BE2C (cell line): Measurements from ENCODE around the gene RGS11.
A peak's percentile ranks its signal among the peaks of the same experiment; 100 is the strongest.

Experiments used
- DNase-seq: peaks from one replicate; pipeline ENCODE4 v3.0.0-alpha.2; 2020
- H3K27me3 ChIP-seq: fragments of 250-450 bp; sonication (Bioruptor Pico); 2 replicates; pipeline ENCODE4 v1.5.1; 2020; ENCODE audit warnings: mild to moderate bottlenecking
- H3K36me3 ChIP-seq: fragments of 250-450 bp; sonication (Bioruptor Pico); 2 replicates; pipeline ENCODE4 v1.5.1; 2020; ENCODE audit warnings: mild to moderate bottlenecking
- H3K4me1 ChIP-seq: fragments of 250-450 bp; sonication (Bioruptor Pico); 2 replicates; pipeline ENCODE4 v1.5.1; 2020
- H3K4me3 ChIP-seq: 2 replicates; pipeline ENCODE4 v1.5.1; 2011; ENCODE audit warnings: low read depth, low read length
- H3K9me3 ChIP-seq: fragments of 250-450 bp; sonication (Bioruptor Pico); 2 replicates; pipeline ENCODE4 v1.5.1; 2020
- CTCF ChIP-seq: IDR thresholded peaks from 2 replicates; pipeline ENCODE4 v1.5.1; 2012; ENCODE audit warnings: mild to moderate bottlenecking, low read depth, low read length

The RGS11 gene

DNA sequence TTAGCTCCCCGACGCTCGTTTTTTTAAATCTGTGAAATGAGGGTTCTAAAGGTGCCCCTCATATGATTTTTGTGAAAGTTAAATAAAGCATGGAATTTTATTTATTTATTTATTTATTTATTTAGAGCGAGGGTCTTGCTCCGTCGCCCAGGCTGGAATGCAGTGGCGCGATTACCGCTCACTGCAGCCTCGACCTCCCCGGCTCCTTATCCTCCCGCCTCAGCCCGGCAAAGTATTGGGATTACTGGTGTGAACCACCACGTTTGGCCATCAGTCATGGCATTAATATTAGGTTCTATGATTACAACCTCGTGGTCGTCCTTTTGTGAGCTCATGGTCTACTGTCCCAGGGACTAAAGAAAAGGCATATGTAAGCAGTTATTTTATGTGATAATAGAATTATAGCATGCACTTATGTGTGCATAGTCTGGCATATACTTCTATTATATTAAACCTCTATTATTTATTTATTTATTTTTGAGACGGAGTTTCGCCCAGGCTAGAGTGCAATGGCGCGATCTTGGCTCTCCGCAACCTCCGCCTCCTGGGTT, 45.9 kb downstream of the RGS11 start:
- no peak for TF ChIP-seq CTCF
- no peaks in the 10 kb centered on the region; the same call in 1 of the 2 replicates for H3K4me1 ChIP-seq

DNA sequence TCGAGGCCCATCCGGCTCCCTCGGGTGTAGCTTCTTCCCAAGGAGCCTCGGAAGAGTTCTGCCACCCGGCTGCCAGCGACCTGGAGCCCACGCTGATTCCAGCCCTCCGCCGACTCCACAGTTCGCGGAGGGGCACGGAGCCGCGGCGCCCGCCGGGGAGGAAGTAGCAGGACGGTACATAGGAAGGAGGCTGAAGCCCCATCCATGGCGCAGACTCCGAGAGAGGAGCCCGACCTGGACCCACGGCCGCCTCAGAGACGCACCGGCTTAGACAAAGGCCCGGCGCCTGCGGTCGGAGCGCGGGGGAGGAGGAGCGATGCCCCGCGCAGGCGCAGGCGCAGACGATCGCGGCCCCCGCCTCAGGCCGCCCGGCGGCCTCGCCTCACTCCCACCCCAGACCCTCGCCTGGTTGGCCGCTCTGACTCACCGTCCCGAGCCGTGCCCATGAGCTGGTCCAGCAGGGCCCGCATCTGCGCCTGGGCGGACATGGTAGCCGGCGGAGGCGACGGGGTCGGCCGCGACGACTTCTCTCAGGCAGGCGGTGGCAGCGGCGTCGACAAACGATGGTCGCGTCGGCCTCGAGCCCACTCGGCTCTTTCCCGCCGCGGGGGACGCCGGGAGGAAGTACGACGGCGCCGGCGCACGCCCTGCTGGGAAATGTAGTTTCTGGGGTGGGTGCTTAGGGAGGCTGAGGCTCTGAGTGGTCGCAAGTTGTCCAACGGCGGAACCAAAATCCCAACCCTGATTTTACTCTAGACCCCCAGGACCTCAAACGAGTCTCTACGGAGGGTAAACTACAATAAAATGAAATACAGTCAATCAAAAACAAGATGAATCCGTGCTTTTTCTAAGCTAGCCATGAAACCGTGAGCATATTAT, 46.7 kb downstream of the RGS11 start, which contains the start of gene LUC7L:
TSS of gene LUC7L (minus strand) at position 598 of the 879 bp plus-strand sequence. CDS start at position 488, 110 bp downstream.
- peak within 1 kb of the TSS; percentile 98 for H3K4me3 ChIP-seq
- H3K36me3 ChIP-seq = peaks cover 42% of the 10 kb centered on the region
- peak; percentile 95 for DNase-seq
- H3K9me3 ChIP-seq = no peaks in the 10 kb centered on the region
- H3K4me1 ChIP-seq = no peaks in the 10 kb centered on the region; the same call in 1 of the 2 replicates
- H3K27me3 ChIP-seq = no peaks in the 10 kb centered on the region
- no peak for TF ChIP-seq CTCF

More for the DNA sequence above, 45.9 kb downstream of the RGS11 start:
- Histone ChIP-seq H3K27me3 (no peaks in the 10 kb centered on the region), H3K4me3 (peak overlapping the region; percentile 98), H3K9me3 (no peaks in the 10 kb centered on the region), H3K36me3 (peaks cover 35% of the 10 kb centered on the region)
- no peak for DNase-seq

- TF ChIP-seq CTCF = no peak
- DNase-seq = peak; percentile 27
- Histone ChIP-seq H3K9me3 (no peaks in the 10 kb centered on the region), H3K4me3 (peak overlapping the region; percentile 98), H3K36me3 (peaks cover 50% of the 10 kb centered on the region), H3K27me3 (no peaks in the 10 kb centered on the region), H3K4me1 (no peaks in the 10 kb centered on the region; the same call in 1 of the 2 replicates)
Observed at GRCh38 chr16:228151-228851, 47.4 kb downstream of the RGS11 start.

GRCh38 chr16:220021-220420, 55.7 kb downstream of the RGS11 start:
- Histone ChIP-seq H3K4me3 (no peak overlapping the region), H3K9me3 (no peaks in the 10 kb centered on the region)

More at GRCh38 chr16:220021-220420, 55.7 kb downstream of the RGS11 start:
- TF ChIP-seq CTCF = no peak
- Histone ChIP-seq H3K36me3 (peaks cover 92% of the 10 kb centered on the region), H3K27me3 (no peaks in the 10 kb centered on the region), H3K4me1 (no peaks in the 10 kb centered on the region; the same call in 1 of the 2 replicates)
- DNase-seq = no peak
